Glomerular endothelial cell (primary cell): Measurements from ENCODE around the gene IL27RA. TPM values are rescaled to one million over a fixed set of nuclear protein-coding genes. Genes with fewer than 3 reads are reported as not detected.
A peak's percentile ranks its signal among the peaks of the same experiment; 100 is the strongest.

Experiments
- DNase-seq: peaks from one replicate; pipeline ENCODE4 v3.0.0-alpha.2; 2011; ENCODE audit warnings: low read depth, low spot score; ENCODE audit errors: extremely low read depth
- total RNA-seq: library from RNA; depleted of rRNA; stranded (reverse); fragments of >200 nt; gene quantifications from 2 replicates; pipeline ENCODE4 v1.2.3, GENCODE V29; 2015

Gene IL27RA
- total RNA-seq, 1 donor from 2014 or later, result 8.4 TPM

DNA sequence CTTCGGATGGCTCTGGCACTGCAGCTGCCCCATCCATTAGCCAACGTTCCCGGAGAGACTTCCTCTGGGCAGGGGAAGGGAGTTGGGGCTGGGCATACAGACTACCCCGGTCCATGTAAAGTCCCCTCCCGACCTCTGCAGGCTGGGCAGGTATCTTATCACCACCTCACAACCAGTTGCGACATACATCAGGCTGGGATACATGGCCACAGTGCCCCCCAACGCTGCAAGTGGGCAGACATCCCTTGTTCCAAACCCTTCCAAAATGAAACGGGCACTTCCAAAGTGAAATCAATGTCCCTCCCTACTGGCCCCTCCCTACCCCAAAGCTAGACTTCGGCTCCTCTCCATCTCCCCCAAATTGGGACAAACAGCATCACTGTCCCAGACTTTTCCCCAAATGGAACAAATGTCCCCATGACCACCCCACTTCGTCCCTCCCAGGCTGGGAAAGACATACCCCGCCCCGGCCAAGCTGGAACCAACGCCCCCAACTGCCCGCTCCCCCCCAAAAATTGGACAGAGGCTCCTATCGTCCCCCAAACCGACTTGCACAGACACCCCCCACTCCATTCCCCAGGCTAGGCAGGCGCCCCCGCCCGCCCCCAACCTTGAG lies 25.3 kb downstream of the IL27RA start:
- no peak for DNase-seq

DNA sequence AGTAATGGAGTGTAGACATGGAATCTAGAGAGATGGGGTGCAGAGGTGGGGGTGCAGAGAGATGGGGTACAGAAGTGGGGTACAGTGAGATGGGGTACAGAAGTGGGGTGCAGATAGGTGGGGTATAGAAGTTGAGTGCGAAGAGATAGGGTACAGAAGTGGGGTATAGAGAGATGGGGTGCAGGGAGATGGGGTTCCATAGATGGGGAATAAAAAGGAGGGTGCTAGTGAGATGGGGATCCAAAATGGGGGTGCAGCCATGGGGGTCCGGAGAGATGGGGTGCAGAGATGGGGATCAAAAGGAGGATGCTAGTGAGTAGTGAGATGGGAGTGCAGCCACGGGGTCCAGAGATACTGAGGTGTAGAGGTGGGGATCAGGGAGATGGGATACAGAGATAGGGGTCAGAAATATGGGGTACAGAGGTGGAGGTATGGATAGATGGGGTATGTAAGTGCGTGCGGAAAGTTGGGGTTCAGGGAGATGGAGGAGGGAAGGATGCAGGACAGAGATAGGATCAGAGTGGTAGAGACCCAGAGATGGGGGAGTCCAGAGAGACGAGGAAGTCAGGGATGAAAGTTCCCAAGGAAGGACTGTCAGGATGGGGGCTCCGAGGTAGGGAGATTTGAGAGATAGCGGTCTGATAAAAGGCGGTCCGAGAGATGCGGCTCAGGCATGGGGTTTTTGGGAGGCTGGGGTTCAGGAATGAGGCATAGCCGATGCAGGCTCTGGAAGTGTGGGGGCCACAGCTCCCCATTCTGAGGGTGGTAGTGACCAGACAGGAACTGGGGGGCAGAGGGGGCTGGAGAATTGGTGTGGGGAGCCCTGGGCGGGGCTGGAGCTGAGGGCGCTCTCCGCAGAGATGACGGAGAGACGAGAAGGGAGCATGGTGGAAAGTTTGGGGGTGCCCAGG lies 26.9 kb downstream of the IL27RA start:
- no peak for DNase-seq

DNA sequence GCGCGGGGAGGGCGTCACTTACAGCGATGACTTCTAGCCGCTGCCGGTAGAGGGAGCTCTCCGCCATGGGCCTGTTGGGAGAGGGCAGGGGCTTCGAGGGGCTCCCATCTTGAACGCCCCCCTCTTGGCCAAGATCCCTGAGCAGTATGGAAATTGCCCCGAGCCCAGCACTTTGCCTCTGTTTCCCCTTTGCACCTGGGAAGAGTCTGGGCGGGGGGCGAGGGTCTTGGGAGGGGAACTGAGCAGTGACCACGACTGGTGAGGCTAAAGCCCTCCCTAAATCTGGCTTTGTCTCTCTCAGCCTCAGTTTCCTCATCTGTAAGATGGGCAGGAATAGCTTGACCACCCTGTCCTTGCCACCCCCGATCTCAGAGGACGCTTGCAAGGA lies 27.5 kb downstream of the IL27RA start:
- no peak for DNase-seq

DNA sequence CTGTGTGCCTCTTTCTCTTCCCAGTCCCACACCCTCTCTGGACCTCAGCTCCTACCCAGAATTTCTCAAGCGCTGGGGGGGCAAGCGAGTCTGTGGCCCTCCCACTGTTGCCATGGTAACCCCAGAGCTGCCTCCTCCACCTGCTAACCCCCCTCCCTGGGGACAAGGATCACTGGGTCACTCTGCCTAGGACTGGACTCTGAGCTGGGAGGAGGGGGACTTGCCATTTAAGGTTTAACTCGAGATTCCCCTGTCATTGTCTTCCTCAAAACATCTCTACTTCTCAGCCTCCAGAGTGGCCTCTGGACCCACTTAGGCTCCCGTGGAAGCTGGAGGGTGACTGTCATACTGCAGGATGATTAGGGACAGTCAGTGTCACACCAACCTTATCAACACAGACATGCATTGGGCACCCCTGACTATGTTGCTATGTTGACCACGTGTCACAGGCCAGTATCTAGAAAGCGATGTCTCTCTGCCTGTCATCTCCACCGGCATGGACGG lies 28.1 kb downstream of the IL27RA start:
- no peak for DNase-seq

DNA sequence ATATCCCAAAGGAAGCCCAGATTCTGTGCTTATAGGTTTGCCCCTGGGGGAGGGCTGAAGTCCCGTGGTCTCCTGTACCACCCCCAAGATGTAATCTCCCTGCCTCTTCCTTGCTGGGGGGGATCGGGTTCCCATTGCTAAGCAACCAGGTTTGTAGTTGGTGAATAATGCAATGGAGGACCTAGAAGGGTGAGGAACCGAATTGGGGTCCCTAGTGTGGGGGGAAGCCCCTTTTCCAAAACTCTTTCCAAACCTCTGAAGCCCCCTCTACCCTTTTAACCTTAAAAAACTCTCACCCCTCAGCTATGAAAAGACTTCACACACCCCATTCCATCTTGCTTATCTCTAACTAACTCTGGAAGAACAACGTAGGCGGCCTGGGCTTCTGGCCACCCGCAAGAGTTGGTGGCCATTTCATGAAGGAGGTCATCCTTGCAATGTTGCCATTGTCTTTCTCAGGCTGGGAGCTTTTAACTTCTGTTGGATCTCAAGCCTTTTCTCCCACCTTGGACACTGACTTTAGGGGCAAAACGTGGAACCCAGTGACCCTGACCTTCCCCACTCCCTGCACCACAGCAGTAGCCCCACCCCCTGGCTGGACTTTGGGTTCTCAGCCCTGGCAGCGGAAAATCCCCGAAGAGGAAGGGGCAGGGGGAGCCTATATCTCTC lies 29.7 kb downstream of the IL27RA start:
- no peak for DNase-seq

DNA sequence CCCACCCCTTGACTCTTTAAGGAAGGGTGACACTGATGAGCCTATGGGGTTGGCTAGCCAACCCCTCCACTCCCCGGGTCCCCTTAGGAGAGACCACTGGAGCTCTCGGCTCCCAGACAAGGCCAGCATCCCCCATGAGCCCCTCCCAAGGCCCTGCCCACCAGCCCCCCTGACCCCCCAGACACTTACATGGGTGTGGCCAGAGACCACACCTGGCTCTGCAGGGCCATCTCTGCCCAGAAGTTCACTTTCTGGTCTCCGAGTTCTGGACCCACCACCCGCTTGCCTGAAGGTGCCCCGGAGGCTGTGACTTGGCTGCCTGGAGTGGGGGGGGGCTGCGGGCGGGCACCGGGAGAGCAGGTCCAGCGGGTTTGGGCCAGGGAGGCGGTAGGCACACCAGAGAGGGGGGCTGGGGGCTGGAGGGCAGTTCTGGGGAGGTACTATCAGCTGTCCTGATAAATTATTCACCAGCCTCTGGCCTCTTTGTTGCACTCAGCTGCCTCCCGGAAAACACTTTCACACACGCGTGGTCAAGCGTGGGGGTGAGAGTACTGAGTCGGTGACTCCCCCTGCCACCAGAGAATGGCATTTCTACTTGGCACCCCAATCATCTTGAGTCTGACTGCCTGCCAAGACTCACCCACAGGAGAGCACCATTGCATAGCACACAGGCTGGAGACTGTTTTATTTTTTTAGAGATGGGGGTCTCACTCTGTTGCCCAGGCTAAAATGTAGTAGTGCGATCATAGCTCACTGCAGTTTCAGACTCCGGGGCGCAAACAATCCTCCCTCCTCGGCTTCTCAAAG lies 30.4 kb downstream of the IL27RA start, which contains the start of gene PALM3:
Gene PALM3 (minus strand): TSS at position 326 of the 807 bp plus-strand sequence. CDS start 96 bp downstream, at position 230.
- no peak for DNase-seq

DNA sequence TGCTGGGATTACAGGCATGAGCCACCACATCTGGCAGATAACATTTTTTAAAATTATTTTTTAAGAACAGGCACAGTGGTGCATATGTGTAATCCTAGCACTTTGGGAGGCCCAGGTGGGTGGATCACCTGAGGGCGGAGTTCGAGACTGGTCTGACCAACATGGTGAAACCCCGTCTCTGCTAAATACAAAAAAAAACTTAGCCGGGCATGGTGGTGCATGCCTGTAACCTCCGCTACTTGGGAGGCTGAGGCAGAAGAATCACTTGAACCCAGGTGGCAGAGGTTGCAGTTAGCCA lies 30.9 kb downstream of the IL27RA start:
- DNase-seq, result no peak

DNA sequence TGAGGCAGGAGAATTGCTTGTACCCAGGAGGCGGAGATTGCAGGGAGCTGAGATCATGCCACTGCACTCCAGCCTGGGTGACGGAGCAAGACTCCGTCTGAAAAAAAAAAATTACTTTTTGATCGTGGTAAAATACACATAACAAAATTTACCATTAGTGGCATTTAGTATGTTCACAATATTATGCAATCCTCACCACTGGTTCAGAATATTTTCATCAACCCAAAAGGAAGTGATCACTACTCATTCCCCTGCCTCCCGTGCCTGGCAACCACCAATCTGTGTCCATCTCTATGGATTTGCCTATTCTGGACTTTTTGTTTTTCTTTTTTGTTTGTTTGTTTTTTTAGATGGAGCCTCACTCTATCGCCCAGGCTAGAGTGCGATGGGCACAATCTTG lies 31.5 kb downstream of the IL27RA start:
- no peak for DNase-seq

DNA sequence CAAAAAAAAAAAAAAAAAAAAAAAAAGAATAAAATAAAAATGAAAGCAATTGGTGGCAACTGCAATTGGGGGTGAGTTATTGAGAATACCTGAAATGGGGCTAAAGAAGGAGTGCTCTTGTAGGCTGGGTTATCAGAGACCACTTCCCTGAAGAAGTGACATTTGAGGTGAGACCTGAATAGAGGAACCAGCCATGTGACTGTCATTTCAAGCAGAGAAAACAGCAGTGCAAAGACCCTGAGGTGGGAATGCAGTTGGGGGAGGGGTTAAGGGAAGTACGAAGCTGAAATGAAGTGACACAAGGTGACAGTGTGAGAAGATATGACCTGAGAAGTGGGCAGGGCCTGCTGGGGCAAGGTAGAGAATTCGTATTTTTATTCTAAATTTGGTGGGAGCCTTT lies 34.6 kb downstream of the IL27RA start:
- no peak for DNase-seq

DNA sequence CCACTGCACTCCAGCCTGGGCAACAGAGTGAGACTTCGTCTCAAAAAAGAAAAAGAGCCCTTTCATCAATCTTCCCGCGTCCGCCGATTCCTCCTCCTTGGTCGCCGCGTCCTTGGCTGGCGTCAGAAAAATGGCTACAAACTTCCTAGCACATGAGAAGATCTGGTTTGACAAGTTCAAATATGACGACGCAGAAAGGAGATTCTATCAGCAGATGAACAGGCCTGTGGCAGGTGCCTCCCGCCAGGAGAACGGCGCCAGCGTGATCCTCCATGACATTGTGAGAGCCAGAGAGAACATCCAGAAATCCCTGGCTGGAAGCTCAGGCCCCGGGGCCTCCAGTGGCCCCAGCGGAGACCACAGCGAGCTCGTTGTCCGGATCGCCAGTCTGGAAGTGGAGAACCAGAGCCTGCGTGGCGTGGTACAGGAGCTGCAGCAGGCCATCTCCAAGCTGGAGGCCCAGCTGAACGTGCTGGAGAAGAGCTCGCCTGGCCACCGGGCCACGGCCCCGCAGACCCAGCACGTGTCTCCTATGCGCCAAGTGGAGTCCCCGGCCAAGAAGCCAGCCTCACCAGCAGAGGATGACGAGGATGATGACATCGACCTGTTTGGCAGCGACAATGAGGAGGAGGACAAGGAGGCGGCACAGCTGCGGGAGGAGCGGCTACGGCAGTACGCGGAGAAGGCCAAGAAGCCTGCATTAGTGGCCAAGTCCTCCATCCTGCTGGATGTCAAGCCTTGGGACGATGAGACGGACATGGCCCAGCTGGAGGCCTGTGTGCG lies 38.9 kb downstream of the IL27RA start:
- DNase-seq, result no peak

DNA sequence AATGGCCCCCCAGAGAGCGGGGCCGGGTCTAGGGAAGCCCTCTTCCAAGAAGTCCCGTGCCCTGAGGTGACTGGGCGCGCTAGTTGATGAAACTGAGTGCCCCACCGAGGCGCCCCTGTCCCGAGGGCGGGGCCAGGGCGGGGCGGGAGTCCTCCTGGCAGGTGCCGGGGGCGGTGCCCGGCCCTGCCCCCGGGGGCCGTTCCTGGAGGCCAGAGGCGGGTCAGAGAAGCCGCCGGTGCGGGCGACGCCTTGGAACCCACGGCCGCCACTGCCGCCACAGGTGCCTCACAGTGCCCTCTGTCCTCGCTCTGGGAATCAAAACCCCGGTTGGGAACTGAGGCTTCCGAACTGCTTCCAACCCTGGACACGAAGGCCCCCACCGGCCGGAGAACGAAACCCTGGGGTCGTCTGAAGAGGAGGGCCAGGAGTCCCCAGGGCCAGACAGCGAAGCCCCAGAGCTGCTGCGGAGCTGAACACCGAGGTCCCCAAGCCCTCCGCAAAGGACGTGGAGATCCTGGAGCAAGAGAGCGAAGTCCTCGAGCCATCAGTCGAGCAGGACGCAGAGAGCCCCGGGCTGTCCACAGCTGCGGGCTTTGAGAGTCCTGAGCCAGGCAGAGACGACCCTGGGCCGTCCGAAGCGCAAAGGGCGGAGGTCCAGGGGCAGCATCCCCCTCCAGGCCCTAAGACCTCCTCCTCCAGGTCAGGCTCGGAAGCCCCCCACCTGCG lies 41.1 kb downstream of the IL27RA start, which contains the start of gene MISP3:
Gene MISP3 (plus strand): TSS at position 252 of the 726 bp plus-strand sequence. CDS start 524 bp downstream, outside the sequence.
- no peak for DNase-seq

DNA sequence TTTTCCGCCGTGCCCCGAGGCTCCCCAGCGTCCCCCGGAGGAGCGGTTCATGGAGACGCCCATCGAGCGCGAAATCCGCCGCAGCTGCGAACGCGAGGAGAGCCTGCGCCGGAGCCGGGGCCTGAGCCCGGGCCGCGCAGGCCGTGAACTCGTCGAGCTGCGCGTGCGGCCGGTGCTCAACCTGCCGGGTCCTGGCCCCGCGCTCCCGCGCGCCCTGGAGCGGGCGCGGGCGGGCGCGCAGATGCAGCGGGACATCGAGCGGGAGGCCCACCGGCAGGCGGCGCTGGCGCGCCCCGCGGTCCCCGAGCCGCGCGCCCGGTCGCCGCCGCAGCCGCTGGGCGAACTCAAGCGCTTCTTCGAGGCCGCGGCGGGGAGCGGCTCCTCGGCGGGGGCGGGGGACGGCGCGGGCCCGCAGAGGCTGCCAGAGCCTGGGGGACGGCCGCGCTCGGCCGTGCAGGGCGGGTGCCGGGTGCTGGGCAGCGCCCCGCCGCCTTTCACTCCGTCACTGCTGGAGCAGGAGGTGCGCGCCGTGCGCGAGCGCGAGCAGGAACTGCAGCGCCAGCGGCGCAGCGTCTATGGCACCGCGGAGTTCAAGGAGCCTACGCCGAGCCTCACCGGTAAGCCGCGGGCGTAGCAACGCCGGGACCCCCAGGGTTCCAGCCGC lies 41.8 kb downstream of the IL27RA start:
- DNase-seq, result no peak

DNA sequence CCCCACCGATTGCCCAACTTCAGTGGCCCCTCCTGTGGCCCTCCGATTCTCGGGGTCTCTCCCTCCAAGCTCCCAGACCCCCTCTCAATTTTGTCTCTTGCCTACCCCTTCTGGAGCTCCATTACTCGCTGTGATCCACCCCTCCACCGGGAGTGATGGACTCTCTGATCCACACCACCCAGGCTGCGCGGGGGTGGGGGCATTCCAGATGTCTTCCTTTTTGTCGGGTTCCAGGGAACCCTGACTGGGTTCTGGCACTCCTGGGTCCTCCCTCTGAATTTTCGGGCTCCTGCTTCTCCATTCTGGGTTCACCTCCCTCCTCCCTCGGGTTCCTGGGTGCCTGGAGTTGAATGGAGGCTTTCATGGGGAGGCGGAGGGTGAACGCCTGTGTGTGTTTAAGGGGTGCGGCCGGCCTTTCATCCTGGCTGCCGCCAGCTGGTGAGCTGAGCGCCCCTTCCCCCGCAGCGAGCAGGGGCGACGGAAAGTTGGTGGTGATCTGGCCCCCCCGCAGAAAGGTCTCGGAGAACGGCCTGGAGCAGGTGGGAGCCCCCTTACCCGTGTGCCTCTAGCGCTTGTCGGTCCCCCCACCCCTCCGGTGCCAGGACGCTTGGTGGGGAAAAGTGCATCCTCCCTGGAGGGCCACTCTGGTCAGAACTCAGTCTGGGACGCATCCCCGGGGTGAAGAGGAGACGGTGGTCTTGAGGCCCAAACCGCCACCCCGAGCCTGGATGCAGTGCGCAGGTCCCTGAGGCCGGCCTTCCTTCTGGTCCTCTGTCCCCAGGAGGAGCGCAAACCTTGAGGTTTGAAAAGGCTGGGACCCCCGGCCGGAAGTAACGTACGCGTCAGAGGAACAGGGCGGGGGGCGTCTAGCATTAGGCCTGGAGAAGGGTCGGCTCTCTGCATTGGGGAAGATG lies 42.6 kb downstream of the IL27RA start:
- DNase-seq, result no peak

DNA sequence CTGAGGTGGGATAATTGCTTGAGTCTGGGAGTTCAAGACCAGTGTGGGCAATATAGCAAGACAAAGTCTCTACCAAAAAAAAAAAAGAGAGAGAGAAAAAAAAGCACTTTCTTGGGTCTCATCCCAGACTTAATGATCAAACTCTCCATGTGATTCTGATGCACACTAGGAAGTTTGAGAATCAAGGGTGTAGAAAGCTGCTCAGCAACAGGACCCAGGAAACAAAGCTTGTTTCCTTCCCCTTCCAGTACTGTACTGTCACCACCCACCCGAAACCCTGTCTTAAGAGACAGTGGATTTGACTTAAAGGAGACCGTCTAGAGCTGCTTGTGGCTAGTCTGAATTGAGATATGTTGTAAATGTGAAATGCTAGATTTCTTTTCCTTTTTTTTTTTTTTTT lies 46.8 kb downstream of the IL27RA start:
- DNase-seq, result no peak

DNA sequence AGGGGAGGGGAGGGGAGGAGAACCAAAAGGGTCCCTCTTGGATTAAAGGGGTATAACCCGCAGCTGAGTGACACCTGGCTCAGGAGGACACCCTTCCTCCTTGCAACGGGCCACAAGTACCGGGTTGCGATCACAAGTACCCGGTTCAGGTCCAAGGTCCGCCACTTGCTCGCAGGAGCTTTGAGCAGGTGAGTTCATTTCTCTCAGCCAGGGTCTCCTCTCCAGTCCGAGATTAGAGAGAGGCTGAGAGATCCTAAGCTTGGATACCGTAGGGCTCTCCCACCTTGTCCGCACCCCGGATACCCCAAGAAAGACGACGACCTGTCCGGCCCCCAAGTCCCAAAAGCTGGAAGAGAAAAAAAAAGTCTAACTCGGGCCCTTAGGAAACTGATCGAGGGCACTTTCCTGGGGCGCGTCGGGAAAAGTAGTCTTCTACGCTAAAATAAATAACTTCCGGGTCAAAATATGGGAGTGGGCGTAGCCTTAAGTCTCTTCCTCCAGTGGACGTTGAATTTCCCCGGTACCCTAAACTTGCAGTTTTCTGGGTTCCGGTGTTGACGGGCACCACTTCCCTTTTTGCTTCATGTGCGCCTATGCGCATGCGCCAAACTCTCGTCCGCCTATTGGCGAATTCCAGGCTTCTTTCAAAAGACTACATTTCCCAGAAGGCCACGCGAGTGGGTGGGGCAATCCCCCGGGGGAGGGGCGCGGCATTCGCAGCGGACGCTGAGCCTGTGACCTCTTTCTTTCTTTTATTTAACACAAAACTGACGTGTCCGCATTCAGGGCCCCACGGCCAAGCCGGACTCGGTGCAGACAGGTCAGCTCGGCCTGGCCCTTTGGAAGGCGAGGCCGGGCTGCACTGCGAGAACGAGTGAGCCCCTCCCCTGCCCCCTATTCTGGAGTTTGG lies 49.6 kb downstream of the IL27RA start:
- peak; percentile 99 for DNase-seq

DNA sequence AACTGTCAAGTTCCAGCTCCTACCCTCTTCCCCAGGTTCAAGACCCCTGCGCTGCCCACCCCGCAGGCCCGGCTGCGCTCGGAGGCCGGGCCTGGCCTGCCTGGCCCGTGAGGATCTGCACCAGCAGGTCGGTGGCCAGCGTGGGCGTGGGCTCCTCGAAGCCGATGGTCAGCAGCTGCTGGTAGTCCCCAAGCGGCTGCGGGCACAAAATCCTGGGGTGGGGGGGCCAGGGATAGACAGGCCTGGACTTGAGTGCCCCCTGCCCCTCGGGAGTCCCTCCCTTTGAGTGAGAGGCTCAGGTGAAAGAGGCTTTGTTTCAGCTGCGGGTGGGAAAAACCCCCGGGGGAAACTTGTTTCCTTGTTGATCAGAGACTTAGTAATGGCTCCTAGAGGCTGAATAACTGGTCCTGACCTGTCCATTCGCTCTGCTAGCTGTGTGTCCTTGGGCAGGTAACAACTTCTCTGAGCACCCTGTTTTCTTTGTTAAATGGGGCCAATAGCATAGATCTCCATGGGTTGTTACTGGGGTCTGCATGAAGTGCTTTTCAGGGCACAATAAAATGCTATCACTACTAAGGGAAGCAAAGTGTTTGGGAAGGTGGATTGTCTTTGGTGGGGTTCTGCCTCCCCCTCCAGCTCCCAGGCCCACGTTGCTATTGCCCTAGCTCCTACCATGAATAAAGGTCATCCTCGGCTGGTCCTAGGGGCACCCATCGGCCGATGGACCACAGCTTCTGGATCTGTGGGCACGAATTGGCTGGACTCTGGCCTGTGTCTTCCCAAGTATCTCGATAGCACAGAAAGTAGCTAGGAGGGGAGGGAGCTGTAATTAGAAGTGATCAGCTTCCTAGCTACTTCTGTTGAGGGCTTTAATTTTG lies 50.5 kb downstream of the IL27RA start:
- no peak for DNase-seq
